WTC11 (cell line): ENCODE measurements around the gene PAOX. TPM values are rescaled to one million over a fixed set of nuclear protein-coding genes. Genes with fewer than 3 reads are reported as not detected.

Experiments
- ATAC-seq: fragments of 200-7000 bp; cut with Tn5 transposase; 2 replicates; pipeline ENCODE4 v1.10.0; 2021; ENCODE audit warnings: mild to moderate bottlenecking, moderate library complexity
- CTCF ChIA-PET: fragments of 300-600 bp; sonication (Branson Sonifier 250); formaldehyde crosslinking; loops from one replicate; lab custom pipeline; 2021; ENCODE audit warnings: antibody characterized with exemption; lab: Charles Lee
- POLR2A ChIA-PET: fragments of 350-600 bp; sonication (Branson Sonifier 250); formaldehyde crosslinking; loops from one replicate; lab custom pipeline; 2021; ENCODE audit warnings: antibody characterized with exemption; lab: Charles Lee
- DNase-seq: peaks from one replicate; pipeline ENCODE4 v3.0.0; 2021; ENCODE audit warnings: low spot score
- H3K27ac Mint-ChIP-seq: 2 replicates; pipeline ENCODE4 v1.8.0; 2021; ENCODE audit warnings: mixed read lengths
- H3K27me3 Mint-ChIP-seq: 2 replicates; pipeline ENCODE4 v1.8.0; 2021; ENCODE audit warnings: low read depth, mild to moderate bottlenecking, moderate library complexity, mixed read lengths
- H3K36me3 Mint-ChIP-seq: 2 replicates; pipeline ENCODE4 v1.8.0; 2021; ENCODE audit warnings: mixed read lengths
- H3K4me1 Mint-ChIP-seq: 2 replicates; pipeline ENCODE4 v1.8.0; 2022; ENCODE audit warnings: mixed read lengths
- H3K4me3 Mint-ChIP-seq: 2 replicates; pipeline ENCODE4 v1.8.0; 2021; ENCODE audit warnings: mild to moderate bottlenecking, moderate library complexity, mixed read lengths
- H3K9me3 Mint-ChIP-seq: 2 replicates; pipeline ENCODE4 v1.8.0; 2021; ENCODE audit warnings: mixed read lengths
- ARID4B ChIP-seq: sonication (generic); formaldehyde crosslinking; IDR thresholded peaks from 2 replicates; pipeline ENCODE4 v1.8.0; 2023; ENCODE audit warnings: missing genetic modification reagents, mild to moderate bottlenecking, borderline replicate concordance
- IRF2 ChIP-seq: sonication (generic); formaldehyde crosslinking; IDR thresholded peaks from 2 replicates; pipeline ENCODE4 v1.8.0; 2022; ENCODE audit warnings: low read depth, missing genetic modification reagents, borderline replicate concordance
- JAZF1 ChIP-seq: fragments of 250-450 bp; sonication (Bioruptor Pico); IDR thresholded peaks from 2 replicates; pipeline ENCODE4 v1.9.0; 2021; ENCODE audit warnings: moderate library complexity, mild to moderate bottlenecking, inconsistent platforms
- KAT7 ChIP-seq: sonication (generic); formaldehyde crosslinking; IDR thresholded peaks from 2 replicates; pipeline ENCODE4 v1.8.1; 2023; ENCODE audit warnings: missing genetic modification reagents, mild to moderate bottlenecking, borderline replicate concordance
- NFYB ChIP-seq: sonication (generic); formaldehyde crosslinking; conservative IDR thresholded peaks from 2 replicates; pipeline ENCODE4 v1.8.0; 2022; ENCODE audit warnings: low read depth, missing genetic modification reagents
- PREB ChIP-seq: sonication (generic); formaldehyde crosslinking; IDR thresholded peaks from 2 replicates; pipeline ENCODE4 v1.8.1; 2022; ENCODE audit warnings: mild to moderate bottlenecking, missing genetic modification reagents, moderate library complexity, borderline replicate concordance
- RELA ChIP-seq: sonication (generic); formaldehyde crosslinking; IDR thresholded peaks from 2 replicates; pipeline ENCODE4 v1.8.1; 2022; ENCODE audit warnings: missing genetic modification reagents, mild to moderate bottlenecking, borderline replicate concordance
- RORB ChIP-seq: fragments of 250-450 bp; sonication (Bioruptor Pico); IDR thresholded peaks from 2 replicates; pipeline ENCODE4 v1.9.0; 2021; ENCODE audit warnings: mild to moderate bottlenecking
- ZSCAN18 ChIP-seq: fragments of 250-450 bp; sonication (Bioruptor Pico); IDR thresholded peaks from 2 replicates; pipeline ENCODE4 v2.1.2; 2022; ENCODE audit warnings: mild to moderate bottlenecking, moderate library complexity
- total RNA-seq: library from RNA; stranded (reverse); gene quantifications from 3 replicates; pipeline ENCODE4 v1.2.3, GENCODE V29; 2021
- TF ChIP-seq, protein P1 (sequence below): sonication (generic); formaldehyde crosslinking; conservative IDR thresholded peaks from 2 replicates; pipeline ENCODE4 v1.8.1; 2022; ENCODE audit warnings: mild to moderate bottlenecking, missing genetic modification reagents
- TF ChIP-seq, protein P2 (sequence below): sonication (generic); formaldehyde crosslinking; conservative IDR thresholded peaks from 2 replicates; pipeline ENCODE4 v1.8.1; 2023; ENCODE audit warnings: mild to moderate bottlenecking, low read depth, missing genetic modification reagents, moderate library complexity
- TF ChIP-seq, protein P3 (sequence below): sonication (generic); formaldehyde crosslinking; IDR thresholded peaks from 2 replicates; pipeline ENCODE4 v1.8.1; 2023; ENCODE audit warnings: mild to moderate bottlenecking, missing genetic modification reagents

Gene PAOX
- total RNA-seq, 1 experiment from 2014 or later = 3.6 TPM

DNA sequence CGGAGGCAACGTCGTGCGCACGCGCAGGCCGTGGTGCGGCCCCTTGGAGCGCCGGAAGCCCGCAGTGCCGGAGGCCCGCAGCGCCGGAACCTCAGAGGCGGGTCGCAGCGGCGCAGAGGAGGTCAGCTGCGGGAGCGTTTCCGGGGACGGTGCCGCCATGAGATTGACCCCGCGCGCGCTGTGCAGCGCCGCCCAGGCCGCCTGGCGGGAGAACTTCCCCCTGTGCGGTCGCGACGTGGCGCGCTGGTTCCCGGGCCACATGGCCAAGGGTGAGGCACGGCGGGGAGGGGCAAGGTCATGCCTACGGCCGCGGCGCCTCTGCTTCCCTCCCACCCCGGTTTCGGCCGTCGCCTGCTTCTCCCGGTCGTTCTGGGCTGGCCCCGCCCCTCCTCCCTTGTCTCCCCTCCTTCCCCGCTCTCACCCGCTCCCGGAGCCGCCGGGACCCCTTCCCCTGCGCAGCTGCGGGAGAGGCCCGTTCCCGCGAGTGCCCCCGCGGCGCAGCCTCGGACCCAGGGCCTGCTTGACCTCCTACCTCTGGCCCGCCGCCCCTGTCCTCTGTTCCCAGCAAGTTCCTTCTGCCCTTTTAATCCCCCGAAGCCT, 15.1 kb downstream of the PAOX start, which contains the start of gene MTG1 (continued):
- TF ChIP-seq, protein P1, sequence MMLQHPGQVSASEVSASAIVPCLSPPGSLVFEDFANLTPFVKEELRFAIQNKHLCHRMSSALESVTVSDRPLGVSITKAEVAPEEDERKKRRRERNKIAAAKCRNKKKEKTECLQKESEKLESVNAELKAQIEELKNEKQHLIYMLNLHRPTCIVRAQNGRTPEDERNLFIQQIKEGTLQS = no peak
- TF ChIP-seq IRF2 (no peak), NFYB (no peak), PREB (CRISPR knock-in tag) (peak; percentile 81; the same call in 1 of the 2 replicates), RORB (no peak), ZSCAN18 (CRISPR knock-in tag) (no peak), JAZF1 (CRISPR knock-in tag) (no peak)
- TF ChIP-seq, protein P2, sequence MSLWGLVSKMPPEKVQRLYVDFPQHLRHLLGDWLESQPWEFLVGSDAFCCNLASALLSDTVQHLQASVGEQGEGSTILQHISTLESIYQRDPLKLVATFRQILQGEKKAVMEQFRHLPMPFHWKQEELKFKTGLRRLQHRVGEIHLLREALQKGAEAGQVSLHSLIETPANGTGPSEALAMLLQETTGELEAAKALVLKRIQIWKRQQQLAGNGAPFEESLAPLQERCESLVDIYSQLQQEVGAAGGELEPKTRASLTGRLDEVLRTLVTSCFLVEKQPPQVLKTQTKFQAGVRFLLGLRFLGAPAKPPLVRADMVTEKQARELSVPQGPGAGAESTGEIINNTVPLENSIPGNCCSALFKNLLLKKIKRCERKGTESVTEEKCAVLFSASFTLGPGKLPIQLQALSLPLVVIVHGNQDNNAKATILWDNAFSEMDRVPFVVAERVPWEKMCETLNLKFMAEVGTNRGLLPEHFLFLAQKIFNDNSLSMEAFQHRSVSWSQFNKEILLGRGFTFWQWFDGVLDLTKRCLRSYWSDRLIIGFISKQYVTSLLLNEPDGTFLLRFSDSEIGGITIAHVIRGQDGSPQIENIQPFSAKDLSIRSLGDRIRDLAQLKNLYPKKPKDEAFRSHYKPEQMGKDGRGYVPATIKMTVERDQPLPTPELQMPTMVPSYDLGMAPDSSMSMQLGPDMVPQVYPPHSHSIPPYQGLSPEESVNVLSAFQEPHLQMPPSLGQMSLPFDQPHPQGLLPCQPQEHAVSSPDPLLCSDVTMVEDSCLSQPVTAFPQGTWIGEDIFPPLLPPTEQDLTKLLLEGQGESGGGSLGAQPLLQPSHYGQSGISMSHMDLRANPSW = no peak
- TF ChIP-seq, protein P3, sequence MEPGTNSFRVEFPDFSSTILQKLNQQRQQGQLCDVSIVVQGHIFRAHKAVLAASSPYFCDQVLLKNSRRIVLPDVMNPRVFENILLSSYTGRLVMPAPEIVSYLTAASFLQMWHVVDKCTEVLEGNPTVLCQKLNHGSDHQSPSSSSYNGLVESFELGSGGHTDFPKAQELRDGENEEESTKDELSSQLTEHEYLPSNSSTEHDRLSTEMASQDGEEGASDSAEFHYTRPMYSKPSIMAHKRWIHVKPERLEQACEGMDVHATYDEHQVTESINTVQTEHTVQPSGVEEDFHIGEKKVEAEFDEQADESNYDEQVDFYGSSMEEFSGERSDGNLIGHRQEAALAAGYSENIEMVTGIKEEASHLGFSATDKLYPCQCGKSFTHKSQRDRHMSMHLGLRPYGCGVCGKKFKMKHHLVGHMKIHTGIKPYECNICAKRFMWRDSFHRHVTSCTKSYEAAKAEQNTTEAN (CRISPR knock-in tag) = no peak

- POLR2A ChIA-PET = no interaction called here
- Mint-ChIP-seq H3K4me3 (peak overlapping the region; percentile 96), H3K36me3 (peaks cover 35% of the 10 kb centered on the region), H3K4me1 (peaks cover 11% of the 10 kb centered on the region), H3K27me3 (no peaks in the 10 kb centered on the region; the same call in 1 of the 2 replicates), H3K9me3 (no peaks in the 10 kb centered on the region), H3K27ac (peak overlapping the region; percentile 97)
- ATAC-seq (no peak), DNase-seq (no peak)
- CTCF ChIA-PET = interaction anchor here (1.7 kb wide), 1 partner anchor 66 kb away, joined by 11 read pairs; no protein-coding TSS in a partner anchor
- TF ChIP-seq KAT7 (CRISPR knock-in tag) (0 out of 2 replicates have a peak, but pooled peaks have one; percentile 0), RELA (CRISPR knock-in tag) (no peak), ARID4B (CRISPR knock-in tag) (no peak)
- TF ChIP-seq, all 79 proteins: peak for 1
Observed at GRCh38 chr10:133394801-133395221, 15.7 kb downstream of the PAOX start.
